Sigmoid colon (tissue), 7 donors: ENCODE data around the gene PGLYRP4. TPM values are rescaled to one million over a fixed set of nuclear protein-coding genes. Genes with fewer than 3 reads are reported as not detected.

Experiments
- DNase-seq: peaks from one replicate; pipeline ENCODE4 v3.0.0-alpha.2; 2019
- H3K27ac ChIP-seq, 4 donors: fragments of 200-600 bp; sonication (generic); one replicate each; pipeline ENCODE4 v1.5.1; 2016 to 2019; ENCODE audit warnings: mild to moderate bottlenecking in 1 of 4
- H3K27me3 ChIP-seq, 3 donors: fragments of 200-600 bp; sonication (generic); one replicate each; pipeline ENCODE4 v1.5.1; 2019; ENCODE audit warnings: mild to moderate bottlenecking in 1 of 3
- H3K36me3 ChIP-seq, 4 donors: fragments of 200-600 bp; sonication (generic); one replicate each; pipeline ENCODE4 v1.5.1; 2016 to 2019
- H3K4me1 ChIP-seq, 4 donors: fragments of 200-600 bp; sonication (generic); one replicate each; pipeline ENCODE4 v1.5.1; 2017 to 2019
- H3K4me3 ChIP-seq, 4 donors: fragments of 200-600 bp; sonication (generic); one replicate each; pipeline ENCODE4 v1.5.1; 2017 to 2019; ENCODE audit warnings: mild to moderate bottlenecking in 2 of 4, moderate library complexity in 1 of 4
- H3K9me3 ChIP-seq, 4 donors: fragments of 200-600 bp in 3 of 4; sonication (generic) in 3 of 4; one replicate each; pipeline versions ENCODE4 v1.5.1 to v1.6.1; 2013 to 2019
- EP300 ChIP-seq, 4 donors: sonication (generic); formaldehyde crosslinking; IDR thresholded peaks; one replicate each; pipeline ENCODE4 v1.6.1; 2017; ENCODE audit warnings: antibody characterized with exemption in 4 of 4
- POLR2A ChIP-seq, 2 donors: fragments of 450-650 bp; IDR thresholded peaks; one replicate each; pipeline ENCODE4 v1.6.1; 2016; ENCODE audit warnings: antibody characterized with exemption in 2 of 2, mild to moderate bottlenecking in 2 of 2, moderate library complexity in 2 of 2
- POLR2AphosphoS5 ChIP-seq, 4 donors: sonication (generic); formaldehyde crosslinking; IDR thresholded peaks; one replicate each; pipeline ENCODE4 v1.6.1; 2017; ENCODE audit warnings: antibody characterized with exemption in 4 of 4
- WGBS, 2 donors: extraction: QIAGEN DNeasy Blood & Tissue Kit; methylation state at CpG; one replicate each; pipeline ENCODE4 v1.1.7; 2013; 5-methylcytosine and 5-hydroxymethylcytosine counted together
- intact Hi-C: fragments of 100-400 bp; cut with DNase I; formaldehyde crosslinking; loops from one replicate; pipeline ENCODE4 v1.15.1; 2023
- polyA plus RNA-seq, 3 donors: library from polyadenylated mRNA; stranded (reverse); fragments of 200-250 nt; gene quantifications; one replicate each; pipeline ENCODE4 v1.2.3, GENCODE V29; 2013
- total RNA-seq, 4 donors: library from RNA; depleted of rRNA; stranded (reverse); fragments of >200 nt; gene quantifications; one replicate each; pipeline ENCODE4 v1.1.0, GENCODE V29; 2016
- TF ChIP-seq, protein P1 (sequence below), 4 experiments: fragments of 450-650 bp in 3 of 4; fragments of 200-600 bp in 1 of 4; IDR thresholded peaks; one replicate each; pipeline ENCODE4 v1.5.1; 2016 to 2019; ENCODE audit warnings: antibody characterized with exemption in 4 of 4, mild to moderate bottlenecking in 3 of 4, moderate library complexity in 2 of 4
- donor health status: healthy with polysubstance abuse.
- donor health status: Bipolar disorder and iron deficiency.
- donor health status: healthy.

PGLYRP4 gene
- total and polyA plus RNA-seq, 7 donors: 1.1 TPM; not detected in 6

DNA sequence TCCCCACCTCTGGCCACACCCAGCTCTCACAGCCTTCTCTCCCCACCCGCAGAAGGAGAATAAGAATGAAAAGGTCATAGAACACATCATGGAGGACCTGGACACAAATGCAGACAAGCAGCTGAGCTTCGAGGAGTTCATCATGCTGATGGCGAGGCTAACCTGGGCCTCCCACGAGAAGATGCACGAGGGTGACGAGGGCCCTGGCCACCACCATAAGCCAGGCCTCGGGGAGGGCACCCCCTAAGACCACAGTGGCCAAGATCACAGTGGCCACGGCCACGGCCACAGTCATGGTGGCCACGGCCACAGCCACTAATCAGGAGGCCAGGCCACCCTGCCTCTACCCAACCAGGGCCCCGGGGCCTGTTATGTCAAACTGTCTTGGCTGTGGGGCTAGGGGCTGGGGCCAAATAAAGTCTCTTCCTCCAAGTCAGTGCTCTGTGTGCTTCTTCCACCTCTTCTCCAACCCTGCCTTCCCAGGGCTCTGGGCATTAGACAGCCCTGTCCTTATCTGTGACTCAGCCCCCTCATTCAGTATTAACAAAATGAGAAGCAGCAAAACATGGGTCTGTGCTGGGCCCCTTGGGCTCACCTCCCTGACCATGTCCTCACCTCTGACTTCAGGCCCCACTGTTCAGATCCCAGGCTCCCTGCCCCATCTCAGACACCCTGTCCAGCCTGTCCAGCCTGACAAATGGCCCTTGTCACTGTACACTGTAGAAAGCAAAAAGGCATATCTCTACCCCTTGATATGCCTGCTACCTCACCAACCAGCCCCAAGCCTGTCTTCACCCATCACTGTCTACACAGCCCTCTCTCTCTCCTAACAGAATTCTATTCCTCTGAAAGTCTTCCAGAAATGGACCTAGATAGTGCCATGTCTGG is 12.2 kb upstream of the PGLYRP4 start:
- intact Hi-C loops: no loop called here
- Histone ChIP-seq H3K4me1 (no peaks in the 10 kb centered on the region), H3K27ac (no peak overlapping the region), H3K27me3 (no peaks in the 10 kb centered on the region), H3K4me3 (no peak overlapping the region), H3K36me3 (no peaks in the 10 kb centered on the region), H3K9me3 (no peaks in the 10 kb centered on the region)
- no peak for TF ChIP-seq POLR2A (IDR thresholded peaks at IDR 0.05)
- TF ChIP-seq, protein P1, sequence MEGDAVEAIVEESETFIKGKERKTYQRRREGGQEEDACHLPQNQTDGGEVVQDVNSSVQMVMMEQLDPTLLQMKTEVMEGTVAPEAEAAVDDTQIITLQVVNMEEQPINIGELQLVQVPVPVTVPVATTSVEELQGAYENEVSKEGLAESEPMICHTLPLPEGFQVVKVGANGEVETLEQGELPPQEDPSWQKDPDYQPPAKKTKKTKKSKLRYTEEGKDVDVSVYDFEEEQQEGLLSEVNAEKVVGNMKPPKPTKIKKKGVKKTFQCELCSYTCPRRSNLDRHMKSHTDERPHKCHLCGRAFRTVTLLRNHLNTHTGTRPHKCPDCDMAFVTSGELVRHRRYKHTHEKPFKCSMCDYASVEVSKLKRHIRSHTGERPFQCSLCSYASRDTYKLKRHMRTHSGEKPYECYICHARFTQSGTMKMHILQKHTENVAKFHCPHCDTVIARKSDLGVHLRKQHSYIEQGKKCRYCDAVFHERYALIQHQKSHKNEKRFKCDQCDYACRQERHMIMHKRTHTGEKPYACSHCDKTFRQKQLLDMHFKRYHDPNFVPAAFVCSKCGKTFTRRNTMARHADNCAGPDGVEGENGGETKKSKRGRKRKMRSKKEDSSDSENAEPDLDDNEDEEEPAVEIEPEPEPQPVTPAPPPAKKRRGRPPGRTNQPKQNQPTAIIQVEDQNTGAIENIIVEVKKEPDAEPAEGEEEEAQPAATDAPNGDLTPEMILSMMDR (IDR thresholded peaks at IDR 0.05): no peak
- TF ChIP-seq EP300 (IDR thresholded peaks at IDR 0.05): no peak
- no peak for TF ChIP-seq POLR2AphosphoS5 (IDR thresholded peaks at IDR 0.05)
- no peak for DNase-seq
- WGBS, 2 donors: 82 to 90% methylated on average over 11 of the region's 11 CpGs

DNA sequence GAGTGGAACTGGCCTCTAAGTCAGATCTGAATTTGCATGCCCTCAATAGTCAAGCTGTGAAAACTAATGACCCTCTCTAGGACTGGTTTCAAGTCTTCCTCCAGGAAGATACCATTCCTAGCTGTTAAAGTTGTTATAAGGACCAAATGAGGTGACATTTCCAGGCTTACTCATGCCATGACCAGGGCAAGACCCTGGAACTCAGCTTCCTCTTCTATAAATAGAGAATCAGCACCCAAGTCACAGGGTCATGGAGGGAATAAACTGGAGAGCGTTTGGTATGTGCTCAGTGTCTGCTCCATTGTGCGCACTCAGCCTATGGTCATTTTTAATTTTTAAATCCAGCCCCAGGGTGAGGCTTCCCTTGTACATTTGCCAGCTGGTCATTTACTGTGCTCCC is 11.5 kb upstream of the PGLYRP4 start:
- Histone ChIP-seq H3K27me3 (no peaks in the 10 kb centered on the region), H3K4me1 (no peaks in the 10 kb centered on the region), H3K27ac (no peak overlapping the region), H3K9me3 (no peaks in the 10 kb centered on the region), H3K36me3 (no peaks in the 10 kb centered on the region), H3K4me3 (no peak overlapping the region)
- no peak for DNase-seq
- 74 to 75% methylated on average over 2 of the region's 2 CpGs for WGBS, 2 donors
- no peak for TF ChIP-seq EP300 (IDR thresholded peaks at IDR 0.05)
- no peak for TF ChIP-seq POLR2A (IDR thresholded peaks at IDR 0.05)
- TF ChIP-seq, protein P1 (IDR thresholded peaks at IDR 0.05): no peak
- TF ChIP-seq POLR2AphosphoS5 (IDR thresholded peaks at IDR 0.05): no peak
- intact Hi-C loops: no loop called here

DNA sequence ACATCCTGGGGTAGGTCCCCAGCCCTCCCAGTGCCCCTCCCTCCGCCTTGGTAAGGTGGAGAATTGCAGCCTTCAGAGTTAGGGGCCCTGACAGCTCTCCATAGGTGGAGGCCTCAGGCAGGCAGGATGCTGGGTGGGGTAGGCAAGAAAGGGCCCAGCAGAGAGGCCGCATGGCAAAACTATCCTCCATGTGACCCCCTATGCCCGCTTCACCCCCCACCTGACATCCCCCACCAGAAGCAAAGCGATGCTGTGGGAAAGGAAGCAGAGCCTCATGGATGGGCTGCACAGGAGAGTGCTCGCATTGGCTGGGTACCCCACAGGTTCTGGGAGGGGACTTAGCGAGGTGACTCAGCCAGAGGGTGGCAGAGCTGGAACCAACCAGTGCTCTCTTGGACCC is 10.6 kb upstream of the PGLYRP4 start:
- Histone ChIP-seq H3K9me3 (no peaks in the 10 kb centered on the region), H3K27me3 (no peaks in the 10 kb centered on the region), H3K4me3 (peak overlapping the region in 1 of 4 donors; percentile 21), H3K36me3 (no peaks in the 10 kb centered on the region), H3K27ac (no peak overlapping the region), H3K4me1 (no peaks in the 10 kb centered on the region)
- WGBS, 2 donors: 94 to 95% methylated on average over 6 of the region's 6 CpGs
- intact Hi-C loops: no loop called here
- no peak for DNase-seq
- TF ChIP-seq POLR2A (IDR thresholded peaks at IDR 0.05) (no peak), POLR2AphosphoS5 (IDR thresholded peaks at IDR 0.05) (no peak), EP300 (IDR thresholded peaks at IDR 0.05) (no peak)
- TF ChIP-seq, protein P1 (IDR thresholded peaks at IDR 0.05): no peak

DNA sequence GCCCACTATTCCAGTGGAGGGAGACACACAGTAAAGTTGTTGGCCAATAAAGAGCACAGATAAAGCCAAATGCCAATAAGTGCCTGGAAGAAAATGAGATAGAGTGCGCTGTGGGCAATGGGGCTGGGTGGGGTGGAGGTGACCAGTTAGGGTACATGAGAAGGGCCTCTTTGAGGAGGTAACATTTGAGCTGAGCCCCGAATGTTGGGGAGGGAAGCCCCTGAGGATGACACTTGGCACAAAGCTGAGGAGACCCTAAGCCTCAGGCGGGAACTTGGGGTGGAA is 10.0 kb upstream of the PGLYRP4 start:
- no peaks in the 10 kb centered on the region for H3K9me3 ChIP-seq
- H3K27ac ChIP-seq: peak overlapping the region in 1 of 4 donors; percentile 20
- 93 to 97% methylated on average over 3 of the region's 3 CpGs for WGBS, 2 donors
- H3K4me3 ChIP-seq: peak overlapping the region in 2 of 4 donors; percentile 10 to 21
- H3K27me3 ChIP-seq: no peaks in the 10 kb centered on the region
- intact Hi-C loops: no loop called here
- no peaks in the 10 kb centered on the region for H3K4me1 ChIP-seq
- no peak for TF ChIP-seq POLR2A (IDR thresholded peaks at IDR 0.05)
- H3K36me3 ChIP-seq: no peaks in the 10 kb centered on the region
- DNase-seq: no peak

DNA sequence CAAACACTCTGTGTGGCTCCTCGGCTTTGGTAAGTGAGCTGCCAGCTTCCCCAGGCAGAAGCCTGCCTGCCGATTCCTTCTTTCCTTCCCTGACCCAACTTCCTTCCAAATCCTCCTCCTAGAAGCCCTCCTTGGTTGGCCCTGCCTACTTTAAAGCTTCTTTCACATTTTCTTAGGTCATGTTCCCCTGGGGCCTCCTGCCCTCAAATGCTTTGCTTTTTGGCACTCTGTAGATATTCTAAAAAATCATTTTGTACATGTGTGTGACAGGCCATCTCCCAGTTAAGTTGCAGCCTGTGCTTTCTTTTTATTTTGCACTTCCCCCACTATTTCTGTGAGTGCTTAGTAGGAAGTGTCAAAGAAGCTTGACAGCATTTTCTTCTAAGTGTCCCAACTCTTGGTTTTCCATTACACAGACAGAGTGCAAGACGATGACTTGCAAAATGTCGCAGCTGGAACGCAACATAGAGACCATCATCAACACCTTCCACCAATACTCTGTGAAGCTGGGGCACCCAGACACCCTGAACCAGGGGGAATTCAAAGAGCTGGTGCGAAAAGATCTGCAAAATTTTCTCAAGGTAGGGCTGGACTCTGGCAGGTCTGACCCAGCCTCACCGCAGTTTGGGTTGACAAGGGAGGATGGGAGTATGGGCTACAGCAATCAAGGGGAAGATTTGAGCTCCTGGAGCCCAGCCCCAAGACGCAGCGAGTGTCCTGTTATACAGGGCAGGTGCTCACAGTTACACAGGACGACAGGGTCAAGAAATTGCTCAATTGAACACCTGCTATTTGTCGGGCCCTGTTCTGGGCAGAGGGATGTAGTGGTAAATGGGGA is 9.4 kb upstream of the PGLYRP4 start, which contains the start of gene S100A9:
TSS of gene S100A9 (plus strand) at position 2 of the 838 bp plus-strand sequence. CDS start at position 432, 430 bp downstream.
- 72 to 73% methylated on average over 11 of the region's 11 CpGs for WGBS, 2 donors
- no peak for DNase-seq
- Histone ChIP-seq H3K27ac (peak within 1 kb of the TSS in 1 of 4 donors; percentile 32), H3K27me3 (no peaks in the 10 kb centered on the region), H3K36me3 (no peaks in the 10 kb centered on the region), H3K4me1 (no peaks in the 10 kb centered on the region), H3K4me3 (peak within 1 kb of the TSS in 2 of 4 donors; percentile 10 to 21), H3K9me3 (no peaks in the 10 kb centered on the region)
- intact Hi-C loops: no loop called here
- TF ChIP-seq POLR2AphosphoS5 (IDR thresholded peaks at IDR 0.05) (peak in 2 of 4 donors; percentile 11 to 30), POLR2A (IDR thresholded peaks at IDR 0.05) (no peak), EP300 (IDR thresholded peaks at IDR 0.05) (no peak)
- TF ChIP-seq, protein P1 (IDR thresholded peaks at IDR 0.05): no peak
